Myocyte (in vitro differentiated cells): ENCODE data around the gene SERPINE1. TPM values are rescaled to one million over a fixed set of nuclear protein-coding genes. Genes with fewer than 3 reads are reported as not detected.

Source experiments
- microRNA-seq: library from miRNA; unstranded; fragments of <30 nt; microRNA quantifications from one replicate; pipeline ENCODE4, GENCODE V29; 2016
- total RNA-seq: library from RNA; depleted of rRNA; stranded (reverse); fragments of >200 nt; gene quantifications from 2 replicates; pipeline ENCODE4 v1.2.3, GENCODE V29; 2014

The SERPINE1 gene
- total RNA-seq, 1 donor from 2014 or later: 26.6 TPM

Small RNA genes lying within 50 kb of the gene (microRNA-seq; reads per million reads assigned to microRNA genes)
- not detected for gene MIR4653

Other genes starting within 250 kb of the SERPINE1 start
- gene UFSP1, start 237.4 kb upstream of the SERPINE1 start, total RNA-seq: 8.5 and 14.3 TPM in 2 replicates
- 51.0 and 84.4 TPM in 2 replicates for gene ACHE, start 231.2 kb upstream of the SERPINE1 start, total RNA-seq
- not detected in 2 replicates for gene MUC3A, start 177.6 kb upstream of the SERPINE1 start, total RNA-seq
- not detected in 2 replicates for gene MUC12, start 157.5 kb upstream of the SERPINE1 start, total RNA-seq
- gene MUC17, start 107.0 kb upstream of the SERPINE1 start, total RNA-seq: not detected in 2 replicates
- 7.8 and 7.9 TPM in 2 replicates for gene TRIM56, start 41.6 kb upstream of the SERPINE1 start, total RNA-seq
- 53.3 and 79.5 TPM in 2 replicates for gene AP1S1, start 27.4 kb downstream of the SERPINE1 start, total RNA-seq
- not detected in 2 replicates for gene VGF, start 38.5 kb downstream of the SERPINE1 start, total RNA-seq
- not detected in 2 replicates for gene NAT16, start 53.2 kb downstream of the SERPINE1 start, total RNA-seq
- gene MOGAT3, start 73.9 kb downstream of the SERPINE1 start, total RNA-seq: not detected in 2 replicates
- gene PLOD3, start 90.5 kb downstream of the SERPINE1 start, total RNA-seq: 59.0 and 60.8 TPM in 2 replicates
- gene ZNHIT1, start 91.1 kb downstream of the SERPINE1 start, total RNA-seq: 103 and 116 TPM in 2 replicates
- gene CLDN15, start 110.7 kb downstream of the SERPINE1 start, total RNA-seq: 3.8 and 6.6 TPM in 2 replicates
- 314 and 333 TPM in 2 replicates for gene FIS1, start 118.0 kb downstream of the SERPINE1 start, total RNA-seq
- gene IFT22, start 194.7 kb downstream of the SERPINE1 start, total RNA-seq: 28.7 and 28.8 TPM in 2 replicates
- 0.19 TPM in 1 of 2 replicates, not detected in the other for gene COL26A1, start 235.8 kb downstream of the SERPINE1 start, total RNA-seq